Esophagus squamous epithelium (tissue), 5 donors: ENCODE results near the gene UBE2F. TPM values are rescaled to one million over a fixed set of nuclear protein-coding genes. Genes with fewer than 3 reads are reported as not detected.
"Not testable (repeated sequence)": the region's sequence is repeated elsewhere in the genome, so short reads cannot be mapped to it uniquely, and the experiment has no call there.

ENCODE experiments used
- DNase-seq: peaks from one replicate; lab custom pipeline; 2025; lab: John Stamatoyannopoulos, UW
- H3K27ac ChIP-seq, 4 donors: fragments of 200-600 bp; sonication (generic); one replicate each; pipeline ENCODE4 v1.5.1; 2016 to 2019; ENCODE audit warnings: mild to moderate bottlenecking in 1 of 4
- H3K27me3 ChIP-seq, 4 donors: fragments of 200-600 bp; sonication (generic); 1 replicate in 3 of 4; 2 replicates in 1 of 4; pipeline versions ENCODE4 v1.5.1 to v1.6.0; 2017 to 2021; ENCODE audit warnings: antibody characterized with exemption in 1 of 4
- H3K36me3 ChIP-seq, 3 donors: fragments of 200-600 bp; sonication (generic); one replicate each; pipeline ENCODE4 v1.5.1; 2016 to 2019
- H3K4me1 ChIP-seq, 3 donors: fragments of 200-600 bp; sonication (generic); one replicate each; pipeline ENCODE4 v1.5.1; 2017 to 2019
- H3K4me3 ChIP-seq, 4 donors: fragments of 200-600 bp; sonication (generic); 1 replicate in 3 of 4; 2 replicates in 1 of 4; pipeline ENCODE4 v1.5.1; 2016 to 2019; ENCODE audit warnings: mild to moderate bottlenecking in 2 of 4, moderate library complexity in 1 of 4
- H3K9me3 ChIP-seq, 3 donors: fragments of 200-600 bp; sonication (generic); one replicate each; pipeline ENCODE4 v1.5.1; 2016 to 2019
- CTCF ChIP-seq, 6 experiments: fragments of 450-650 bp in 4 of 6; fragments of 200-600 bp in 2 of 6; sonication (generic) in 2 of 6; IDR thresholded peaks; one replicate each; pipeline ENCODE4 v1.5.1; 2016 to 2019; ENCODE audit warnings: antibody characterized with exemption in 6 of 6, mild to moderate bottlenecking in 4 of 6, moderate library complexity in 4 of 6
- POLR2A ChIP-seq, 4 donors: fragments of 450-650 bp; IDR thresholded peaks; one replicate each; pipeline ENCODE4 v1.6.1; 2017; ENCODE audit warnings: antibody characterized with exemption in 4 of 4, mild to moderate bottlenecking in 4 of 4, moderate library complexity in 3 of 4
- WGBS, 2 donors: methylation state at CpG; one replicate each; pipeline ENCODE4 v1.1.5; 2018; 5-methylcytosine and 5-hydroxymethylcytosine counted together
- intact Hi-C: fragments of 100-400 bp; cut with DNase I; formaldehyde crosslinking; loops from one replicate; pipeline ENCODE4 v1.15.0; 2022
- total RNA-seq, 4 donors: library from RNA; depleted of rRNA; stranded (reverse); fragments of >200 nt; gene quantifications; one replicate each; pipeline ENCODE4 v1.1.0, GENCODE V29; 2016
- donor health status: DM: yes; HTN: yes; CAD: no.

The UBE2F gene
- total RNA-seq, 4 donors from 2014 or later, result 54.9 to 84.7 (median 64.8) TPM

- TF ChIP-seq POLR2A (IDR thresholded peaks at IDR 0.05), result no peak
- peak in 1 of 6 experiments; percentile 19 for TF ChIP-seq CTCF (IDR thresholded peaks at IDR 0.05)
- WGBS, 2 donors, result 89 to 98% methylated on average over 6 to 8 of the region's 8 CpGs
- H3K9me3 ChIP-seq, result no peaks in the 10 kb centered on the region
- H3K4me1 ChIP-seq, result peaks cover 6 to 46% (median 8%) of the 10 kb centered on the region in 3 donors
- peak overlapping the region in 1 of 4 donors; percentile 53 for H3K27ac ChIP-seq
- no peak for DNase-seq
- H3K36me3 ChIP-seq, result peaks cover 4 to 62% (median 10%) of the 10 kb centered on the region in 3 donors
- no peak overlapping the region for H3K4me3 ChIP-seq
- H3K27me3 ChIP-seq, result no peaks in the 10 kb centered on the region
- intact Hi-C loops, result no loop called here
Measured at GRCh38 chr2:238030422-238031155, 63.8 kb downstream of the UBE2F start.

- intact Hi-C loops, result no loop called here
- WGBS, 2 donors, result 33 to 54% methylated on average over 4 of the region's 4 CpGs
- DNase-seq, result no peak
- no peaks in the 10 kb centered on the region for H3K27me3 ChIP-seq
- H3K9me3 ChIP-seq, result no peaks in the 10 kb centered on the region
- H3K4me1 ChIP-seq, result peaks cover 0 to 34% (median 0%) of the 10 kb centered on the region in 3 donors
- H3K4me3 ChIP-seq, result no peak overlapping the region
- H3K27ac ChIP-seq, result peak overlapping the region in 3 of 4 donors; percentile 2 to 53 (median 27)
- no peak for TF ChIP-seq CTCF (IDR thresholded peaks at IDR 0.05)
- peaks cover 4 to 62% (median 10%) of the 10 kb centered on the region in 3 donors for H3K36me3 ChIP-seq
Measured at GRCh38 chr2:238031751-238032150, 64.9 kb downstream of the UBE2F start.

GRCh38 chr2:238032755-238033337, 66.0 kb downstream of the UBE2F start:
- Histone ChIP-seq H3K4me3 (no peak overlapping the region), H3K27me3 (no peaks in the 10 kb centered on the region), H3K4me1 (peaks cover 0 to 34% (median 0%) of the 10 kb centered on the region in 3 donors), H3K27ac (peak overlapping the region in 1 of 4 donors; percentile 36), H3K36me3 (peaks cover 4 to 62% (median 19%) of the 10 kb centered on the region in 3 donors), H3K9me3 (no peaks in the 10 kb centered on the region)
- intact Hi-C loops, result no loop called here
- 46 to 70% methylated on average over 4 of the region's 4 CpGs for WGBS, 2 donors
- TF ChIP-seq CTCF (IDR thresholded peaks at IDR 0.05) (no peak), POLR2A (IDR thresholded peaks at IDR 0.05) (no peak)
- no peak for DNase-seq

- Histone ChIP-seq H3K4me1 (peaks cover 0 to 34% (median 0%) of the 10 kb centered on the region in 3 donors), H3K36me3 (peaks cover 4 to 72% (median 23%) of the 10 kb centered on the region in 3 donors), H3K27ac (peak overlapping the region in 1 of 4 donors; percentile 36)
- WGBS, 2 donors, result 59 to 68% methylated on average over 9 of the region's 9 CpGs
- H3K4me3 ChIP-seq, H3K27me3 ChIP-seq, intact Hi-C loops, DNase-seq, H3K9me3 ChIP-seq: not testable (repeated sequence)
Measured at GRCh38 chr2:238033991-238034390, 67.2 kb downstream of the UBE2F start.

GRCh38 chr2:238038203-238038602, 71.4 kb downstream of the UBE2F start:
- Histone ChIP-seq H3K27ac (no peak overlapping the region), H3K9me3 (no peaks in the 10 kb centered on the region), H3K36me3 (peaks cover 11 to 84% (median 13%) of the 10 kb centered on the region in 3 donors), H3K4me3 (no peak overlapping the region), H3K4me1 (peaks cover 0 to 25% (median 4%) of the 10 kb centered on the region in 3 donors), H3K27me3 (no peaks in the 10 kb centered on the region)
- TF ChIP-seq CTCF (IDR thresholded peaks at IDR 0.05), result no peak
- TF ChIP-seq POLR2A (IDR thresholded peaks at IDR 0.05), result no peak
- intact Hi-C loops, result no loop called here
- DNase-seq, result no peak
- 60 to 95% methylated on average over 1 to 3 of the region's 8 CpGs for WGBS, 2 donors
